ENCODE data around the gene TINCR. TPM values are rescaled to one million over a fixed set of nuclear protein-coding genes. Genes with fewer than 3 reads are reported as not detected.

The TINCR gene
- total RNA-seq, 1 donor from 2014 or later: 1.0 TPM

- Mint-ChIP-seq H3K4me3 (ENCODE audit: low read depth) (no peak overlapping the region), H3K9me3 (ENCODE audit: low read depth) (no peaks in the 10 kb centered on the region), H3K27ac (no peak overlapping the region), H3K27me3 (no peaks in the 10 kb centered on the region), H3K36me3 (ENCODE audit: insufficient read depth) (peaks cover 35% of the 10 kb centered on the region), H3K4me1 (ENCODE audit: low read depth) (no peaks in the 10 kb centered on the region)
- DNase-seq (ENCODE audit: low spot score, unreplicated experiment): no peak
- TF ChIP-seq CTCF (IDR thresholded peaks at IDR 0.05; ENCODE audit: unreplicated experiment): no peak
Observed at GRCh38 chr19:5595745-5596144, 28.0 kb upstream of the TINCR start.

- Mint-ChIP-seq H3K9me3 (ENCODE audit: low read depth) (no peaks in the 10 kb centered on the region), H3K36me3 (ENCODE audit: insufficient read depth) (peaks cover 32% of the 10 kb centered on the region), H3K27me3 (no peaks in the 10 kb centered on the region), H3K4me1 (ENCODE audit: low read depth) (no peaks in the 10 kb centered on the region), H3K4me3 (ENCODE audit: low read depth) (no peak overlapping the region), H3K27ac (no peak overlapping the region)
- TF ChIP-seq CTCF (IDR thresholded peaks at IDR 0.05; ENCODE audit: unreplicated experiment): no peak
- no peak for DNase-seq (ENCODE audit: low spot score, unreplicated experiment)
Observed at GRCh38 chr19:5595129-5595528, 27.4 kb upstream of the TINCR start.

GRCh38 chr19:5594521-5594950 lies 26.8 kb upstream of the TINCR start:
- no peak for TF ChIP-seq CTCF (IDR thresholded peaks at IDR 0.05; ENCODE audit: unreplicated experiment)
- no peak overlapping the region for H3K27ac Mint-ChIP-seq
- no peaks in the 10 kb centered on the region for H3K4me1 Mint-ChIP-seq (ENCODE audit: low read depth)
- no peaks in the 10 kb centered on the region for H3K9me3 Mint-ChIP-seq (ENCODE audit: low read depth)
- H3K4me3 Mint-ChIP-seq (ENCODE audit: low read depth): no peak overlapping the region
- H3K36me3 Mint-ChIP-seq (ENCODE audit: insufficient read depth): peaks cover 31% of the 10 kb centered on the region
- H3K27me3 Mint-ChIP-seq: no peaks in the 10 kb centered on the region
- DNase-seq (ENCODE audit: low spot score, unreplicated experiment): no peak

GRCh38 chr19:5593343-5594255 lies 25.8 kb upstream of the TINCR start:
- no peak for DNase-seq (ENCODE audit: low spot score, unreplicated experiment)
- Mint-ChIP-seq H3K4me1 (ENCODE audit: low read depth) (no peaks in the 10 kb centered on the region), H3K9me3 (ENCODE audit: low read depth) (no peaks in the 10 kb centered on the region), H3K27me3 (no peaks in the 10 kb centered on the region), H3K4me3 (ENCODE audit: low read depth) (no peak overlapping the region), H3K27ac (no peak overlapping the region), H3K36me3 (ENCODE audit: insufficient read depth) (peaks cover 27% of the 10 kb centered on the region)
- TF ChIP-seq CTCF (IDR thresholded peaks at IDR 0.05; ENCODE audit: unreplicated experiment): no peak

GRCh38 chr19:5592531-5593342 lies 25.0 kb upstream of the TINCR start:
- Mint-ChIP-seq H3K4me1 (ENCODE audit: low read depth) (no peaks in the 10 kb centered on the region), H3K27ac (no peak overlapping the region), H3K4me3 (ENCODE audit: low read depth) (no peak overlapping the region), H3K36me3 (ENCODE audit: insufficient read depth) (peaks cover 25% of the 10 kb centered on the region), H3K27me3 (no peaks in the 10 kb centered on the region), H3K9me3 (ENCODE audit: low read depth) (no peaks in the 10 kb centered on the region)
- no peak for TF ChIP-seq CTCF (IDR thresholded peaks at IDR 0.05; ENCODE audit: unreplicated experiment)
- no peak for DNase-seq (ENCODE audit: low spot score, unreplicated experiment)

Data from progenitor cell of endocrine pancreas (in vitro differentiated cells).